ENCODE results near the gene P2RX6.

DNA sequence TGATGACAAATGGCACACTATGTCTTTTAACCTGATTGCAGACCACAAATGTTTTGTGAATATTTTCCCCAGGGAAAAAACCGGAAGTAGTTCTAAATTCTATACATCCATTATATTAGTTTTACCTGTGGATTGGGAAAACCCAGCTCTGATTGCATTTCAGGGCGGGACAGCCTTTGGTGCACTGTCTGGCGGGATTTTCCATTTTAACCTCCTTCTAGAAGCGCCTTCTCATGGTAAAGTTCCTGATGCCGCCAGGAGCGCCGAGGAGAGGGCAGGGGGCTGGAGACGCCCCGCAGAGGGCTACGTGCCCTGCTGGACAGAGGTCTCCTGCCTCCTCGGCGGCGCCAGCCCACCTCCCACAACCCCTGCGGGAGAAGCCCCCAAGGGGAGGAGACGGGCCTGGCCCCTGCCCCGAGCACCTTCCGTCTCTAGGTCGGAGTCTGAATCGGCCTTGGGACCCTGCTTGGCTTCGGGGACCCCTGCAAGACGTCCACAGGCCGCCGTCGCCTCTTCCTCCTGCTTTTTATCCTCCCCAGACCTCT, 1.2 kb upstream of the P2RX6 start:
- TF ChIP-seq CTCF (IDR thresholded peaks at IDR 0.05; ENCODE audit: poor library complexity), result no peak
- no peak for TF ChIP-seq EZH2phosphoT487 (IDR thresholded peaks at IDR 0.05; ENCODE audit: low read depth, severe bottlenecking, unreplicated experiment)
- no peak for TF ChIP-seq EZH2 (IDR thresholded peaks at IDR 0.05; ENCODE audit: borderline replicate concordance)

Data from hepatocyte (in vitro differentiated cells).